Muscle of back (tissue), 13 donors: Measurements from ENCODE around the gene WFDC2. TPM values are rescaled to one million over a fixed set of nuclear protein-coding genes. Genes with fewer than 3 reads are reported as not detected.

Experiments used
- DNase-seq, 3 donors: peaks; one replicate each; pipeline versions ENCODE4 v3.0.0 to v3.0.0-alpha.2; 2013
- long read RNA-seq, 9 donors: transcript quantifications; one replicate each; lab custom pipeline, GENCODE V29; 2026
- polyA plus RNA-seq, 10 donors: library from polyadenylated mRNA; unstranded; fragments of 120-200 nt; gene quantifications; one replicate each; pipeline ENCODE4 v1.2.1, GENCODE V29; 2013; ENCODE audit not compliant: insufficient read length in 10 of 10

The WFDC2 gene, protein sequence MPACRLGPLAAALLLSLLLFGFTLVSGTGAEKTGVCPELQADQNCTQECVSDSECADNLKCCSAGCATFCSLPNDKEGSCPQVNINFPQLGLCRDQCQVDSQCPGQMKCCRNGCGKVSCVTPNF
- polyA plus RNA-seq: 1 to 10 TPM in 1 of 10 donors, under 1 TPM in 6, not detected in 3; 0.26 to 1.9 (median 0.77) TPM
- long read RNA-seq, donor 1, partial matches to known transcripts: 0 of 1 reads
- long read RNA-seq, donor 1, other reads (novel, unspliced or antisense): 0 of 1 reads
- long read RNA-seq, donor 2: 0 reads
- long read RNA-seq, donor 3: 0 reads
- long read RNA-seq, donor 4: 0 reads
- long read RNA-seq, donor 5: 0 reads
- long read RNA-seq, donor 6: 0 reads
- long read RNA-seq, donor 7: 0 reads
- long read RNA-seq, donor 8, partial matches to known transcripts: 0 of 2 reads
- long read RNA-seq, donor 8, other reads (novel, unspliced or antisense): 0 of 2 reads
- long read RNA-seq, donor 9: 0 reads

DNA sequence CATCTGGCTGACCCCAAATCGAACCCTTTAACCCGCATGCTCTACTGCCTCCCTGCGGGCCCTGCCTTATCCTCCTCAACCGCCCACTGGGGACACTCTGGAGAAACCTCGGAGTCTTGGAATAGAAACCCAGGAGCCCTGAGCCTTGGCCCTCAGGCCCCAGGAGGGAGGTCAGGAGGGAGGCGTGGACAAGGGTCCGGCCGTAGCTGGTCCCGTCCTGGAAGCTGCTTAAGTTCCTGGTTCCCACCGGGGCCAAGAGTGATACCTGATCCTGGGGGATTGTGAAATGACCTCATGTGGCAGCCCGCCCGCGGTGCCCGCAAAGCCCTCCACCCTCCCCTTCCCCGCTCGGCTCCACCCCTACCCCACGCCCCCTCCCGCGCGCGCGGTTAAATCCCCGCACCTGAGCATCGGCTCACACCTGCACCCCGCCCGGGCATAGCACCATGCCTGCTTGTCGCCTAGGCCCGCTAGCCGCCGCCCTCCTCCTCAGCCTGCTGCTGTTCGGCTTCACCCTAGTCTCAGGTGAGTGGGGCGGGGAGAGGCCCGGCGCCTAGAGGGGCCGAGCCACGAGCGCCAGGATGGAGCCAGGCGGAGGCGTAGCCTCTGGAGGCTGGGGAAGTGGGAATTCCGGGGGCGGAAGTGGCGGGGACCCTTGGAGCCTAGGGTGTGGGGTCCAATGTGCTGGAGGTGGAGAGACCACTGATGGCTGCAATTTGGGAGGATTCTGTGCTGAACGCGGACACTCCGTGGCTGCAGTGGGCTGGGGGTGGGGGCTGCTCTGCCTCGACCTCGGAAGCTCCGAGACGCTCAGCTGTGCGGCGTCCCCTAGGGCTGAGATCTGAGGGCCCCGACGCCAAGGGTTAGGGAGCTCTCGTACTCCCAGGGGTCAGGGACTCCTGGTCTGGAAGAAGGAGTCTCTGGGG, at the start of gene WFDC2:
TSS of gene WFDC2 (plus strand) at position 418 of the 926 bp plus-strand sequence. CDS start at position 447, 29 bp downstream.
- peak in 1 of 3 donors; percentile 11 for DNase-seq

DNA sequence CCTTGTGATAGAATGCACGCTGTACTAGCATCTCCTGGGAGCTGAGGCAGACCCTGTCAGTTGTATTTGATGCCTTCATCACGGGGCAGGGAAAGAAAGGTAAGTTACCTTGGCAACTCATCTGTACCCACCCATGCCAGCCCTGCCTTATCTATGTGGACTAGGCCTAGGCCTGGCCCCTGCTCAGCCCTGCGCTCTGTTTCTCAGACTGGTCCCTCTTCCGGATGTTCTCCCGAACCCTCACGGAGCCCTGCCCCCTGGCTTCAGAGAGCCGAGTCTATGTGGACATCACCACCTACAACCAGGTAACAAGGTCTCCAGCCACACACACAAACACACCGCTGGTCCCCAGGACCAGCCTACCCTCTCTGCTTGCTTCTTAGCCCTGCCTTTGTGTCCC, 49.4 kb upstream of the WFDC2 start:
- DNase-seq: no peak

DNA sequence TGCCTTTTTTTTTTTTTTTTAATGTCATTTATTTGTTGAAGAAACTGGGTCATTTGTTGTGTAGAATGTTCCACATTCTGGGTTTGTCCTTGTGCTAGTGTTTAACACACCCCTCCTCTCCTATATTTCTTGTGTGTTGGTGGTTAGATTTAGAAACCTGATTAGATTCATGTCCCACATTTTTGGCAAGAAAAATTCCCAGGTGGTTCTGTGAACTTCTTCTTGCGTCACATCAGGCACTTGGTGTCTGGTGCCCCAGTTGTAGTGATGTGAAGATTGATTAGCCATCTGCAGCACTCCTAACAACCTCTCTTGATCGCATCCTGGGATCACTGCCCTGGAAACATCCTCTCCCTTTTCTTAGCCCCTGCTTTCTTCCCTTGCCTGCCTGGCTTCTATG, 45.9 kb upstream of the WFDC2 start:
- no peak for DNase-seq

DNA sequence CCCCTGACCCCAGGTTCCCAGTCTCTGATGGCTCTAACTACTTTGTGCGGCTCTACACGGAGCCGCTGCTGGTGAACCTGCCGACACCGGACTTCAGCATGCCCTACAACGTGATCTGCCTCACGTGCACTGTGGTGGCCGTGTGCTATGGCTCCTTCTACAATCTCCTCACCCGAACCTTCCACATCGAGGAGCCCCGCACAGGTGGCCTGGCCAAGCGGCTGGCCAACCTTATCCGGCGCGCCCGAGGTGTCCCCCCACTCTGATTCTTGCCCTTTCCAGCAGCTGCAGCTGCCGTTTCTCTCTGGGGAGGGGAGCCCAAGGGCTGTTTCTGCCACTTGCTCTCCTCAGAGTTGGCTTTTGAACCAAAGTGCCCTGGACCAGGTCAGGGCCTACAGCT, 44.0 kb upstream of the WFDC2 start:
- no peak for DNase-seq

DNA sequence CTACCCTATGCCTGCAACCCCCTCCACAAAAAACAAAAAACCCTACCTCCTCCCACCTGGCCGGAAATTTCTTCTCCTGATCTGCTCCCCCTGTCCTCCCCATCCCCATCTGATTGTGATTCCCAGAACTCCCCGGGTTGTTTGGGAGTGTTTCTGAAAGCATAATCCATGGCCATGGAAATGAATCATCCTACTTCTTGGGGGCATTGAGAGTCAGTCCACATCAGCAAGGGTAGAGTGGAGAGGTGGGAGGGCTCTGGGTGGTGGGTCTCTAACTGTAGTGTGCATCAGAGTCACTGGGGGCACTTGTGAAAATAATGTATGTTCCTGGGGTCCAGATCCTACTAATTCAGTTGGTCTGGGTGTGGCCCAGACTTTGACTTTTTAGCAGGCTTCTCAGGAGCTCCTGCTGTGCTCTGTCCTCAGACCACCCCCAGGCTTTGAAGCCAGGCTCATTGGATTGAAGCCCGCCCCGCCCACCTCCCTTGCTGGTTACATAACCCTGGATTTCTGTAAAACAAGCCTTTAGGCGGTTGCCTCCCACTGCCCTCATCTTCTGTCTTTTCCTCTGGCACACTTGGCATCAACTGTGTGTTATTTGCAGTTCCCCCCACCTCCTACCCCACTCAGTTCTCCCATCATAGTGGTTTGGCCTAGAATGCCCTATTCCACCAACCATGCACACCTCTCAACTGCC, 43.1 kb upstream of the WFDC2 start:
- DNase-seq: no peak

DNA sequence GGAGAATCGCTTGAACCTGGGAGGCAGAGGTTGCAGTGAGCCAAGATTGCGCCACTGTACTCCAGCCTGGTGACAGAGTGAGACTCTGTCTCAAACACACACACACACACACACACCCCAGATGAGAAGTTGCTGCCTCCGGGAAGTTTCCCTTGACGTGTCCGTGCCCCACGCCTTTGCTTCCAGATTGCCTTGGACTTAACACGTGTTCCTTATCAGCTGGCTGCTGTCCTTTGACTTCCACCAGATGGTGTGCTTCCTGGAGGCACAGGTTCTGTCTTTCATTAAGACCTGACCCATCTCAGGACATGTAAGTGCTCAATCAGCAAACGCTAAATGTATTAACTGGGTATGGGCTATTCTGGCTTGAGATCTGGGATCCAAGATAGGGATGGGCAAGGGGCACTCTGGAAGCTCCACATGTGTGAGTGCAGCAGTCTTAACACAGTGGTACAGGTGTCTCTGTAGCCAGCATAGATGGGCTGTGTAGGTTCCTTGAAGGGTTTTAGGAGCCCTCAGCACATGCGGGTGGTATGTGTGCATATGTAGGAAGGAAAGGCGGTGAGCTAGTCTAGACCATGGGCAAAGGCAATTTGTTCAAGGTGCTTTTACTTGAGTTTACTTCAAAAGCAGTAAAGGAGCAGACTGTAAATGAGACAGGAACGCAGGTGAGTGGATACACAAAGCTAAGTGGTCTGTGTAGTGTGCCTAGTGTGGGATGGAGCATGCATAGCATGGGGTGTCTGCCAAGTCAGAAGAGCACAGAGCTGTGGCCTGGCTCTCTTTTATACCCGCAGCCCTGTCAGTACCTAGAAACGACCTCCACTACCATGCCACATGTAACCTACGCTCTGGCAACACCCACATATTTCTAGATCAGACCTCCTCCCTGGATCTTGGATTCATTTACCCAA, 42.1 kb upstream of the WFDC2 start:
- DNase-seq: no peak

DNA sequence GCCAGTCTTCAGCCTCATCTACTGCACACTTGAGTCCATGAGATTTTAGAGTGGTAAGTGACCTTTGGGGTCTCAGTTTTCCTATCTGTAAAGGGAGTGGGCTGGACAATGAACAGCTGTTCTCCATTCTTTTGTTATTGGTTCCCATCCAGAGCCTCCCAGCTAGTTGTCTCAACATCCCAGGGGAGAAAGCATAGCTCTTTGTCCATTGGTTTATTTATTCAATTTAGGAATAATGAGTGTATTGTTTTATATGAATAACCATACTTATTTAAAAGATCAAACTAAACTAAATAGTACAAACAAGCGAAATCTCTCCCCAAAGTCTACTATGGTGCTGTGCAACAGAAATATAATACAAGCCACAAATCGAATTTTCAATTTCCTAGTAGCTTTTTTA, 39.9 kb upstream of the WFDC2 start:
- DNase-seq: no peak

DNA sequence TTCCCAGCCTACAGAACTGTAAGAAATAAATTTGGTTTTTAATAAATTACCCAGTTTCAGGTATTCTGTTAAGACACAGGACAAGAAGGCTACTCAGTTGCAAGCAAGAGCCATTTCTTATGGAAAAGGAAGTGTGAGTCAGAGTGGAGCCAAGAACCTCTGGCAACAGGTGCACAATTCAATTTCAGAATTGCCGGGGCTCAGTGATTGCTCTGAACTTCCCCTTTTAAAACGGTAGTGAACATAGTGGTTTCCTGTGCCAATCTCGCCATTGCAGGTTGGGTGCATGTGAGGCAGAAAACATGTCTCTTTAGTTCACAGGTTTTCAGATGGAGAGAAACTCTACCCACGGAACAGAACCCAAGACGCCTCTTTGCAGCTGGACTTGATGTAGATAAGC, 37.3 kb upstream of the WFDC2 start:
- DNase-seq: no peak

DNA sequence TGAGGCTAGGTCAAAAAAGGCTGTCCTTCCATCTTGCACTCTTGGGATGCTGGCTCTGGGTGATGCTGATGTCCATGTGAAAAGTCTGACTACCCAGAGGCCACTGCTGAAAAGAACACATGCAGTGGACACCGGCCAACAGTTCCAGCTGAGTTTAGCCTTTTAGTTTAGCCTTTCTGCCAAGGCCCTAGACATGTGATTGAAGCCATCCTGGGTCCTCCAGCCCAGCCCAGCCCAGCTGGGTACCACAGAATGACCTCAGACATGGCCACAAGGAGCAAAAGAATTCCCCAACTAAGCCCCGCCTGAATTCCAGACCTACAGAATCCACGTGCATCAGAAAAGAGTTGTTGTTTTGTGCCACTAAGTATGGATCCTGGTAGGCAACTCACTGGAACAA, 36.2 kb upstream of the WFDC2 start:
- peak in 2 of 3 donors; percentile 38 to 51 for DNase-seq

DNA sequence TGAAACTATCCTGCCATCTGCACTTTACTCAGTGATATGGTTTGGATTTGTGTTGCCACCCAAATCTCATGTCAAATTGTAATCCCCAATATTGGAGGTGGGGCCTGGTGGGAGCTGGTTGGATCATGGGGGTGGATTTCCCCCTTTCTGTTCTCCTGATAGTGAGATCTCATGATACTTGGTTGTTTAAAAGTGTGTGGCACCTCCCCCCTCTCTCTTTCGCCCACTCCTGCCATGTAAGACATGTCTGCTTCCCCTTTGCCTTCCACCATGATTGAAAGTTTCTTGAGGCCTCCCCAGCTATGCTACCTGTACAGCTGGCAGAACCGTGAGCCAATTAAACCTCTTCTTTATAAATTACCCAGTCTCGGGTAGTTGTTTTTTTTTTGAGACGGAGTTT, 35.6 kb upstream of the WFDC2 start:
- DNase-seq: no peak

DNA sequence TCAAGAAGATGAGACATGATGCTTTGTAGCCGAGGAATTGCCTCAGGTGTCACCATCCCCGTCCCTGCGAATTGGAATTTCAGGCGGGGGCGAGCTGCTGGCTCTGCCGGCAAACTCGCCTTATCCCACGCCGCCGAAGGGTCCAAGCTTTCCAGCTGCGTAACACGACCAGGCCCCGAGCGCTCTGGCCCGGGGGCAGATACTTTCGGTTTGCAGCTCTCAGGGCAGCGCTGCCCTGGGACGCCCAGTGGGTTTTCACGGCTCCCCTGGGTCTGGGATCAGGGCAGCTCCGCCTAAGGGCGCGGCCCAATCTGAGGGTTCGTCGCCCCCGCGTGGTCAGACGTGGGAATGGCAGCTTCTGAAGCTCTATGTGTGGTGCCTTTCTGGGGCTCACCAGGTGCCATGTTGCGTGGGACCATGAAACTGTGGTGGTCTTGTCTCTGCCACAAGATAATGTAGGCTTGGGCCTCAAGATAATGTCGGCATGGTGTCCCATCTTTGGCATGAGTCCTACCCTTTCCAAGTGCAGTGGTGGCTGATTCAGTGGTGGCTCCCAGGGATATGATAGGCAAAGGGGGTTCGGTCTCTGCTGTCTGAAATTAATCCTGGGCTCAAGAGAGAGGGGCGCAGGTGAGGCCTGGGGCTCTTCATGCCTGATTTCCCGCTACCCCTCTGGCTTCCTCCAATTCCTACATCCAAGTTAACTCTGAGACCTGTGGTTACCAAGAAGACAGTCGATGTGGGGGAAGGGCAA, 32.6 kb upstream of the WFDC2 start:
- peak; percentile 60 to 89 (median 79) for DNase-seq

DNA sequence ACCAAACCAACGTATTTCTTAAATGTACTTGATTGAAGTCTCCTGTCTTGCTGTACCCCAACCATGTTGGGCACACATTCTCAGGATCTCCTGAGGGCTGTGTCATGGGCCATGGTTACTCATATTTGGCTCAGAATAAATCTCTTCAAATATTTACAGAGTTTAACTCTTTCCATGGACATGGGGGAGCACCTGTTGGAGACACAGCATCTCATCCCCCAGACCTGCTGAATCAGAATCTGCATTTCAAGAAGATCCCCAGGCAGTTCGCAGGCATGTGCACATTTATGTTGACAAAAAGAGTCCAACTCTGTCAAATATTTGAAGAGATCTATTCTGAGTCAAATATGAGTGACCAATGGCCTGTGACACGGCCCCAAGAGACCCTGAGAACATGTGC, 29.1 kb upstream of the WFDC2 start:
- DNase-seq: no peak

DNA sequence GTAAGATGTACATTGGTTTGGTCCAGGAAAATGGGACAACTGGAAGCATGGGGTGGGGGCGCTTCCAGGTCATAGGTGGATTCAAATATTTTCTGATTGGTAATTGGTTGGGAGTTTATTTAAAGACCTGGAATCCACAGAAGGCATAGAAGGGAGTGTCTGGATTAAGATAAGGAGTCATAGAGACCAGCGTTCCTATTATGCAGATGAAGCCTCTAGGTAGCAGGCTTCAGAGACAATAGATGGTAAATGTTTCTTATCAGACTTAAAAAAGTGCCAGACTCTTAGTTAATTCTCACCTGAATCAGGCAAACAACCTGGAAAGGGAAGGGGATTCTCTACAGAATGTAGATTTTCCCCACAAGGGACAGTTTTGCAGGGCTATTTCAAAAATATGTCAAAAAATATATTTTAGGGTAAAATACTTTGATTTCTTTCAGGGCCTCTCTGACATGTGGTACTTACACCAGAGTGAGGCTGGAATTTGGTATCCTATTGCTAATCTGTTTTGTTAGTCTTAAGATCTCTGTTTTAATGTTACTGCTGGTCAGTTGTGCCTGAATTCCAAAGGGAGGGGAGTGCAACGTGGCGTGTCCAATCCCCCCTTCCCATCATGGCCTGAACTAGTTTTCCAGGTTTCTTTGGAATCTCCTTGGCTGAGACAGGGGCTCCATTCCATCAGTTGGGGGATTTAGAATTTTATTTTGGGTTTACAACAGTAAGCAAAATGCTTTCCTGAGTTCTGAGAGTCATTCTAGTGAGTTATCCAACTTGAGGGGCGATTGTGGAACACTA, 28.5 kb upstream of the WFDC2 start:
- DNase-seq: no peak

DNA sequence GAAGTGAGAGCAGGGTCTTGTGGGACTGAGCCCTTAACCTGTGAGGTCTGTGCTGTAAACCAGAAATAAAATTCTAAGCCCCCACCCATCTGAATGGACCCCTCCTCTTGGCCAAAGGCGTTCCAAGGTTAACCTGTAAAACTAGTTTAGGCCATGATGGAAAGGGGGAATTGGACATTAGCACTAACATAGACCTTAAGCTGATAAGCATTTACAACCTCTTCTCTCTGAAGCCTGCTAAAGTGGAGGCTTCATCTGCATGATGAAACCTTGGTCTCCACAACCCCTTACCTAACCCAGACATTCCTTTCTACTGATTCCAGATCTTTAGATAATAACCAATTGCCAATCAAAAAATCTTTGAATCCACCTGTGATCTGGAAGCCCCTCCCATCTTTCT, 27.8 kb upstream of the WFDC2 start:
- no peak for DNase-seq

DNA sequence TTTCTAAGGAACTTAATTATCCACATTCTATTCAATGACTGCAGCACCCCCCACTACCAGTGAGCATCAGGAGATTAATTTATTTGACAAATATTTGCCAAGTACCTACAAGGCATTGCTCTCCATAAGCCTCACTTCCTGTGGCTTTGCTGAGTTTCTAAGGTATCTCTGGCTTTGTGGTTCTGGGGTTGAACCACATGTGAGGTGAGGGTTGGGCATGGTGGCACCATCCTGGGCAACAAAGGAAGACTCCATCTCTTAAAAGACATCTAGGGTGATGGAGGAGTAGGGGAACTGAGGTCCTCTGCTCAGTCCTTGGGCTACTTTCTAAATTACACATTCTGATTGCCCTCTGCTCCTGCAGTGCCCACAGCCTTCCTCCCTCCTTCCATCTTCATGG, 25.5 kb upstream of the WFDC2 start:
- no peak for DNase-seq

DNA sequence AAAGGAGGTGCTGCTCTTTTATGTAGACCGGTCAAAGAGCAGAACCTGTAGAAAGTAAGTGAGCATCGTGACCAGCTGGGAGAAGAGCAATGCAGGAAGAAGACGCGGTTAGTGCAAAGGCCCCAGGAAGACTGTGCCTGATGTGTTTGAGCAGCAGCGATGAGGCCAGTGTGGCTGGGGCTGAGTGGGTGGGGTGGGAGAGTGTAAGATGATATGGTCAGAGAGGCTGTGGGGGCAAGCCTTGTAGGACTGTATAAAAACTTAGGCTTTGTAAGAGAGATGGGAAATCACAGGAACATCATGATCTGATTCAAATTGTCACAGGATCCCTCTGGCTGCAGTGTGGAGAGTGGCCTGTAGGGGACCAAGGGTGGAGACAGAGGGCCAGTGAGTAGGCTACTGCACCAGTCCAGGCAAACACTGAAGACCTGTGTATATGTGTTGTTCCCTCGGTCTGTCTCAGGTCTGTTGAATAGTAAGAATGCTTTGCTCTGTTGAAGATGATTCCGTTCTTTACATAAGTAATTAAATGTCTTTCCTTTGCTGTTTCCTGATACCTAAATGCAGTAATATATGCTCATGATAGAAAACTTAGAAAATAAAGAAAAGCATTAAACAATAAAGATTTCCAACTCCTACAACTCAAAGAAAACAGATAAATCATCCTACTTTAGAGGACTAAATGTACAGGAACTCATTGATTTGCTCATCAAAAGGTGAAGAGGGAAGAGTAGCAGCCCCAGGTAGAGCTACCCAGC, 23.6 kb upstream of the WFDC2 start:
- DNase-seq: no peak

DNA sequence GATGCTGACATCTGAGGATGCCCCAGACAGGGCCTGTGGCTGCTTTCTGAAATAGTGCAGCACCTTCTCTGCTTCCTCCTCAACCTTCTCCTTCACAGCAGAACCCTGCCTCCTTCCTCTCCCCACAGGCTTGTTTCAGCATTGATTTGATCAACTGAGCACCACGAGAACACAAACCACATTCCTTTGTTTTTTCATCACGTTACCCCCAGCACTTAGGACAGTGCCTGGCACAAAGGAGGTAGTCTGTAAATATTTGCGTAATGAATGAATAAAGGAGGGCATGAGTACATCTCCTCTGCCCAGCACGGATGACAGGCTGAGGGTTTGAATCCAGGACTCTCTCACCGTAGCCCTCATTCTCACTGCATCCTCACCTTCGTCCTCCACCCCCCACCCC, 21.3 kb upstream of the WFDC2 start:
- DNase-seq: no peak

DNA sequence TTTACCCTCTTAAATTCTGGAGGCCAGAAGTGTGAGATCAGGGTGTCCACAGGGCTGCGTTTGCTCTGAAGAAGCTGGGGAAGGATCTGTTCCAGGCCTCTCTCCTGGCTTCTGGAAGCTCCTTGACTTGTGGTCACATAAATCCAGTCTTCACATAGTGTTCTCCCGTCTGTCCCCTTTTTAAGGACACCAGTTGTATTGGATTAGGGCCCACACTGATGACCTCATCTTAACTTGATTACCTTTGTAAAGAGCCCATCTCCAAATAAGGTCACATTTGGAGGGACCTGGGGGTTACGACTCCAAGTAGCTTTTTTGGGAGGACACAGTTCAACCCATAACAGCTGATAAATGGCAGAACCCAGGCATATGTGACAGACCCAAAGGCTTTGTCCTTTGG, 20.0 kb upstream of the WFDC2 start:
- DNase-seq: no peak
